SKM-1 (cell line): ENCODE data around the gene KCP.

Source experiments
- DNase-seq: peaks from one replicate; lab custom pipeline; 2025; ENCODE audit not compliant: unreplicated experiment; lab: John Stamatoyannopoulos, UW

Gene KCP

GRCh38 chr7:128888756-128889095 is 21.8 kb downstream of the KCP start:
- DNase-seq, result no peak

- DNase-seq, result no peak
These were observed 22.3 kb downstream of the KCP start for GRCh38 chr7:128888039-128888755.

GRCh38 chr7:128887169-128888038 is 23.1 kb downstream of the KCP start:
- DNase-seq, result no peak

- no peak for DNase-seq
These were observed 23.9 kb downstream of the KCP start for GRCh38 chr7:128886391-128887168.

- no peak for DNase-seq
These were observed 24.9 kb downstream of the KCP start for GRCh38 chr7:128885370-128886187.

- no peak for DNase-seq
These were observed 25.7 kb downstream of the KCP start for GRCh38 chr7:128884561-128885369.

- peak; percentile 39 for DNase-seq
These were observed 26.7 kb downstream of the KCP start for GRCh38 chr7:128883622-128884448.

- no peak for DNase-seq
These were observed 28.4 kb downstream of the KCP start for GRCh38 chr7:128882134-128882533.

- DNase-seq, result no peak
These were observed 28.9 kb downstream of the KCP start for GRCh38 chr7:128881458-128882125.

GRCh38 chr7:128880791-128881457 is 29.6 kb downstream of the KCP start:
- DNase-seq, result no peak

GRCh38 chr7:128879939-128880746 is 30.4 kb downstream of the KCP start:
- DNase-seq, result no peak

GRCh38 chr7:128879461-128879938 is 31.0 kb downstream of the KCP start:
- DNase-seq, result no peak

GRCh38 chr7:128878226-128879105 is 32.0 kb downstream of the KCP start:
- no peak for DNase-seq

- DNase-seq, result no peak
These were observed 32.8 kb downstream of the KCP start for GRCh38 chr7:128877756-128878120.

GRCh38 chr7:128876978-128877755 is 33.3 kb downstream of the KCP start:
- no peak for DNase-seq
